Measurements from ENCODE around the gene ADAM8.

Gene ADAM8

DNA sequence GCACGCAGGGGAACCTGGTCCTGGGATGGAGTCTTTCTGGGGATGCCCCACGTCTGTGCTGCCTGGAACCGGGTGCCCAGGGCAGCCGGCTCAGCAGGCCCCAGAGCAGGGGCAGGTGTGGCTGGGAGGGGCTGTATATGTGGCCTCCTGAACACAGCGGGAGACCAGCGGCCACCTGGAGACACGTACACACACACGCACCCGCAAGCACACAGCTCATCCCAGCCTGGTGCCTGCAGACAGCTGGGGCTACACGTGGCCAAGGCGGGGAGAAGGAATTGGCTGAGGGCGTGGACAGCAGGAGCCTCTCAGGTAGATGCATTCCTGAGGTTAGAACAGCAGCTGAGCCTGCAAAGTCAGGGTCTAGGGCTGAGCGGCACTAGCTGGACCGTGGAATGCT lies 14.0 kb downstream of the ADAM8 start:
- Histone ChIP-seq H3K4me3 (ENCODE audit: low read length) (no peak overlapping the region), H3K9ac (ENCODE audit: low read length) (no peak overlapping the region), H3K4me1 (ENCODE audit: control insufficient read depth, insufficient read depth, low read length) (peaks cover 38% of the 10 kb centered on the region), H3K9me3 (ENCODE audit: control insufficient read depth, low read length) (no peaks in the 10 kb centered on the region), H3K27me3 (replicated peaks; ENCODE audit: control insufficient read depth, insufficient read depth, low read length) (no peaks in the 10 kb centered on the region), H3K36me3 (ENCODE audit: control insufficient read depth, insufficient read depth, low read length, severe bottlenecking) (no peaks in the 10 kb centered on the region)
- no peak for DNase-seq (ENCODE audit: low read depth)

DNA sequence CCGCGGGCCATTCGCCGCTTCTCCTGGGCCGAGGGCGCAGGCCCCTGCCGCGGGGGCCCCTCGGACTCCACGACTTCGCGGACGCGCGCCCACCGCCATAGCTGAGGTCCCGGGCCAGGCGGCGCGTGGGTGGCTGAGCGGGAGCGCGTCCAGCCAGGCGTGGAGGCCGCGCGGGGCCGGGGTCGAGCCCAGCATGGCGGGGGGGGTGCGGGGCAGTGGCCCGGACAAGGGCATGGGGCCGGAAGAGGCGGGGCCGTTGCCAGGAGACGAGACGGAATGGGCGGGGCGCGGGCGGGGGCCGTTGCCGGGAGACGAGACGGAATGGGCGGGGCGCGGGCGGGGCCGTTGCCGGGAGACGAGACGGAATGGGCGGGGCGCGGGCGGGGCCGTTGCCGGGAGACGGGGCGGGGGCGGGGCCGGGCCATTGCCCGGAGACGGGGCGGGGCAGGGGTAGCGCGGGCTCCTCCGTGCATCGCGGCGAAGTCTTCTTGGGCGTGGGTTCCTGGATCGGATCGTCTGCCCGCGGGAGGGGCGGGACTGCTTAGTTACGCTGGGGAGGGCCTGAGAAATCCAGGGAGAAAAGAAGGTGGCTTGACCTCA lies 14.8 kb downstream of the ADAM8 start:
- Histone ChIP-seq H3K4me3 (ENCODE audit: low read length) (peak overlapping the region; percentile 76), H3K9ac (ENCODE audit: low read length) (peak overlapping the region; percentile 80), H3K4me1 (ENCODE audit: control insufficient read depth, insufficient read depth, low read length) (peaks cover 42% of the 10 kb centered on the region), H3K9me3 (ENCODE audit: control insufficient read depth, low read length) (no peaks in the 10 kb centered on the region), H3K27me3 (replicated peaks; ENCODE audit: control insufficient read depth, insufficient read depth, low read length) (no peaks in the 10 kb centered on the region), H3K36me3 (ENCODE audit: control insufficient read depth, insufficient read depth, low read length, severe bottlenecking) (no peaks in the 10 kb centered on the region)
- peak; percentile 89 for DNase-seq (ENCODE audit: low read depth)

GRCh38 chr10:133260895-133261725 lies 15.6 kb downstream of the ADAM8 start:
- H3K27me3 ChIP-seq (replicated peaks; ENCODE audit: control insufficient read depth, insufficient read depth, low read length): no peaks in the 10 kb centered on the region
- peak; percentile 68 for DNase-seq (ENCODE audit: low read depth)
- H3K36me3 ChIP-seq (ENCODE audit: control insufficient read depth, insufficient read depth, low read length, severe bottlenecking): no peaks in the 10 kb centered on the region
- no peaks in the 10 kb centered on the region for H3K9me3 ChIP-seq (ENCODE audit: control insufficient read depth, low read length)
- H3K4me1 ChIP-seq (ENCODE audit: control insufficient read depth, insufficient read depth, low read length): peaks cover 39% of the 10 kb centered on the region
- peak overlapping the region; percentile 76 for H3K4me3 ChIP-seq (ENCODE audit: low read length)
- H3K9ac ChIP-seq (ENCODE audit: low read length): peak overlapping the region; percentile 80

DNA sequence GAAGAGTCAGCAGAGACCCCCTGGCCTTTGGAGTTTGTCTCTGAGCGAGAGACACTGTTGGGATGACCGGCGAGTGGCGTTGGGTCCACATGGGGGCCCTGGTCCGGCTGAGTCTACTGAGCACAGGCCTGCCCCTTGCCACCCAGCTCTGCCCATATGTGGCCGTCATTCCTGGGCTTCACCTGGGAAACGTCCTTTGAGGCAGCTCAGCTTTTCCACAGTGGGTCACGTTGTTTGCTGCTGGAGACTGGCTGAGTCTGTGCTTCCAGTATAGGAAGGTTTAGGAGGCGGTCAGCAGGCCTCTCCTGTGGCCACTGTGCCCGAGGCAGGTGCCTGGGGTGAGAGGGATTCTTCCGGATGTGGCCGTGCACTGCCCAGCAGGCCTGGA lies 17.1 kb downstream of the ADAM8 start:
- Histone ChIP-seq H3K9me3 (ENCODE audit: control insufficient read depth, low read length) (no peaks in the 10 kb centered on the region), H3K4me3 (ENCODE audit: low read length) (no peak overlapping the region), H3K27me3 (replicated peaks; ENCODE audit: control insufficient read depth, insufficient read depth, low read length) (no peaks in the 10 kb centered on the region), H3K36me3 (ENCODE audit: control insufficient read depth, insufficient read depth, low read length, severe bottlenecking) (no peaks in the 10 kb centered on the region), H3K9ac (ENCODE audit: low read length) (peak overlapping the region; percentile 66), H3K4me1 (ENCODE audit: control insufficient read depth, insufficient read depth, low read length) (peaks cover 30% of the 10 kb centered on the region)
- DNase-seq (ENCODE audit: low read depth): no peak

DNA sequence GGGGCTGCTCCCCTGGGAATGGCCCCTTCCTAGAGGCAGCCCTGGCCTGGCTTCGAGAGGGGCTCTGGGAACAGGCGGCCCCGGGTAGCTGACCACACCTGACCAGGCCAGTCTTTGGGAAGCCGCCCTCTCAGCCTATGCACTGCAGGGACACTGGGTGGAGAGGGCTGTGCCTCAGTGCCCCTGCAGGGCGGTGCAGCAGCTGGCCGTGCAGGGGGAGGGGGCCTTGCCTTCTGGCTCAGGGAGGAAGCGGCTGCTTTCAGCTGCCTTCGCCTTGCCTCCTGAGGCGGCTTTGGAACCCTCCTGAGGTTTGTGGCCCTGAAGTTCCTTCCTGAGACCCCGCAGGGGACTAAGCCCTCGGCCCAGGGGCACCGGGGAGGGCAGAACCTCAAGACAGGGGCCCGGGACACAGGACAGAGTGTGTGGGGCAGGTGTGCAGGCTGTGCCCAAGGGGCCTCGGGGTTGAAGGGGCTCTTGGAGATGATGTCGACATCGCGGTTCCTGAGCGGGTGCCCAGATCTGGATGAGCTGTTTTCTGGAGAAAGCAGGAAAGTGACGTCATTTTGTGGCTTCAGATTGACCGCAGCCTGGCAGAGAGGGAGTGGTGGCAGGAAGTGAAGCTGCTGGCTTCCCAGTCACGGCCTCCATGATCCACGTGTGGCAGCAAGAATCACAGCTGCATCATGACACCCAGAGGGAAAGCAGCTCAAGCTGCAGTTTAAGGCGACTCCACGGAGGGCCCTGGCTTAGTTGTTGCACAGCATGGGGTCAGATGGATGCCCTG lies 17.7 kb downstream of the ADAM8 start:
- H3K27me3 ChIP-seq (replicated peaks; ENCODE audit: control insufficient read depth, insufficient read depth, low read length): no peaks in the 10 kb centered on the region
- H3K9ac ChIP-seq (ENCODE audit: low read length): peak overlapping the region; percentile 66
- H3K36me3 ChIP-seq (ENCODE audit: control insufficient read depth, insufficient read depth, low read length, severe bottlenecking): no peaks in the 10 kb centered on the region
- no peak overlapping the region for H3K4me3 ChIP-seq (ENCODE audit: low read length)
- peak; percentile 98 for DNase-seq (ENCODE audit: low read depth)
- no peaks in the 10 kb centered on the region for H3K9me3 ChIP-seq (ENCODE audit: control insufficient read depth, low read length)
- H3K4me1 ChIP-seq (ENCODE audit: control insufficient read depth, insufficient read depth, low read length): peaks cover 30% of the 10 kb centered on the region

GRCh38 chr10:133258066-133258817 lies 18.4 kb downstream of the ADAM8 start:
- Histone ChIP-seq H3K27me3 (replicated peaks; ENCODE audit: control insufficient read depth, insufficient read depth, low read length) (no peaks in the 10 kb centered on the region), H3K9me3 (ENCODE audit: control insufficient read depth, low read length) (no peaks in the 10 kb centered on the region), H3K9ac (ENCODE audit: low read length) (no peak overlapping the region), H3K4me3 (ENCODE audit: low read length) (no peak overlapping the region), H3K4me1 (ENCODE audit: control insufficient read depth, insufficient read depth, low read length) (peaks cover 30% of the 10 kb centered on the region), H3K36me3 (ENCODE audit: control insufficient read depth, insufficient read depth, low read length, severe bottlenecking) (no peaks in the 10 kb centered on the region)
- no peak for DNase-seq (ENCODE audit: low read depth)

DNA sequence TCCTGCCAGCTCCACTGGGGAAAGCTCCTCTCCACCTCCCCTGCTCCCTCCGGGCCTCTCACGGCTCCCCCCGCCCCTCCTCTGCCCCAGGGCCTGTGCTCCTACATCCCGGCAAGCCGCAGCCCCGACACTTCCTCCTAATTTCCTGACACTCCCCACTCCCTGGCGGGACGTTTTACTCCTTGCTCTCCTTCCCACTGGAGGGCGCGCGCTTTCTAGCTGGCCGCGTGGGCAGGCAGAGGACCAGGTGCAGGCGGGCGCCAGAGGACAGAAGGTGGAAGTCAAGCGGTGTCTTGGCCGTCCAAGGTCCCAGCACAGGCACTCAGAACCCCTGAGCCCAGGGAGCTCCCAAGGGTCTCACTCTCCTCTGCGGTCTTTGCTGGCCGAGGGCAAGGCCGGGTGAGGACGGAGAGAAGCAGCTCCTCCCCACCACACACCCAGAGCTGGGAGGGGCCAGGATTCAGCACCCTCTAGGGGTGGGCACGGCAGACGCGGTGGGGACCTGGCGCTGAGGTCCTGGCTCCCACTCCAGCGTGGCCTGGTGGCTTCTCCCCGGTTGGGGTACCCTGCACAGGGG lies 19.1 kb downstream of the ADAM8 start:
- Histone ChIP-seq H3K9ac (ENCODE audit: low read length) (no peak overlapping the region), H3K4me3 (ENCODE audit: low read length) (no peak overlapping the region), H3K9me3 (ENCODE audit: control insufficient read depth, low read length) (no peaks in the 10 kb centered on the region), H3K4me1 (ENCODE audit: control insufficient read depth, insufficient read depth, low read length) (peaks cover 30% of the 10 kb centered on the region), H3K27me3 (replicated peaks; ENCODE audit: control insufficient read depth, insufficient read depth, low read length) (no peaks in the 10 kb centered on the region), H3K36me3 (ENCODE audit: control insufficient read depth, insufficient read depth, low read length, severe bottlenecking) (no peaks in the 10 kb centered on the region)
- no peak for DNase-seq (ENCODE audit: low read depth)

- H3K4me1 ChIP-seq (ENCODE audit: control insufficient read depth, insufficient read depth, low read length): peaks cover 23% of the 10 kb centered on the region
- no peak overlapping the region for H3K9ac ChIP-seq (ENCODE audit: low read length)
- no peak overlapping the region for H3K4me3 ChIP-seq (ENCODE audit: low read length)
- H3K27me3 ChIP-seq (replicated peaks; ENCODE audit: control insufficient read depth, insufficient read depth, low read length): peaks cover 2% of the 10 kb centered on the region
- DNase-seq (ENCODE audit: low read depth): no peak
- no peaks in the 10 kb centered on the region for H3K9me3 ChIP-seq (ENCODE audit: control insufficient read depth, low read length)
- H3K36me3 ChIP-seq (ENCODE audit: control insufficient read depth, insufficient read depth, low read length, severe bottlenecking): no peaks in the 10 kb centered on the region
These were observed 21.3 kb downstream of the ADAM8 start for GRCh38 chr10:133255323-133255722.

DNA sequence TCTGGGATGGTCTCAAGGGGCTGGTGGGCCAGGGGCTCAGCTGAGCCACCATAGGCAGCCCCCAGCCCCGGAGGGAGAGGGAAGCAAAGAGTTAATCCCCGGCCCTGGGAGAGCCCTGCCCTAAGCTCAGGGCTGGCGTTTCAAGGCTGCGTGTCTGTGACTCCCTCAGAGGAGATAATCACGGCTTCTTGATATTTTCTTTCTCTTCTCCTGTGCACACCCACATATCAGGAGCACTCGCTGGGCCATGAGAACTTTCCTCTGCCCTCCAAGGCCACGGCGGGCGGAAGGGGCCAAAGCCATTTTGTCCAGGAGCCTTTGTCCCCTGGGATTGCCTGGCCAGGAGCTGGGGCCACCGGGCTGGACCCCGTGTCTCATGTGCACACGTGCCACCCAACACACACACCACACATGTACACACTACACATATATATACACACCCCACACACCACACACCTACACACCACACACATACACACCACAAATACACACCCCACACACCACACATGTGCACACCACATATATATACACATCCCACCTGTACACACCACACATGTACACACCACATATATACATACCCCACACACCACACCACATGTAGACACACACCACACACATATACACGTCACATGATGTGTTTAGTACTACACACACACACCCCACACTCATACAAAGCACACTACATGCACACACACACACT lies 22.1 kb downstream of the ADAM8 start:
- Histone ChIP-seq H3K9ac (ENCODE audit: low read length) (no peak overlapping the region), H3K4me3 (ENCODE audit: low read length) (no peak overlapping the region), H3K9me3 (ENCODE audit: control insufficient read depth, low read length) (no peaks in the 10 kb centered on the region), H3K36me3 (ENCODE audit: control insufficient read depth, insufficient read depth, low read length, severe bottlenecking) (no peaks in the 10 kb centered on the region), H3K4me1 (ENCODE audit: control insufficient read depth, insufficient read depth, low read length) (peaks cover 16% of the 10 kb centered on the region), H3K27me3 (replicated peaks; ENCODE audit: control insufficient read depth, insufficient read depth, low read length) (peaks cover 4% of the 10 kb centered on the region)
- no peak for DNase-seq (ENCODE audit: low read depth)

DNA sequence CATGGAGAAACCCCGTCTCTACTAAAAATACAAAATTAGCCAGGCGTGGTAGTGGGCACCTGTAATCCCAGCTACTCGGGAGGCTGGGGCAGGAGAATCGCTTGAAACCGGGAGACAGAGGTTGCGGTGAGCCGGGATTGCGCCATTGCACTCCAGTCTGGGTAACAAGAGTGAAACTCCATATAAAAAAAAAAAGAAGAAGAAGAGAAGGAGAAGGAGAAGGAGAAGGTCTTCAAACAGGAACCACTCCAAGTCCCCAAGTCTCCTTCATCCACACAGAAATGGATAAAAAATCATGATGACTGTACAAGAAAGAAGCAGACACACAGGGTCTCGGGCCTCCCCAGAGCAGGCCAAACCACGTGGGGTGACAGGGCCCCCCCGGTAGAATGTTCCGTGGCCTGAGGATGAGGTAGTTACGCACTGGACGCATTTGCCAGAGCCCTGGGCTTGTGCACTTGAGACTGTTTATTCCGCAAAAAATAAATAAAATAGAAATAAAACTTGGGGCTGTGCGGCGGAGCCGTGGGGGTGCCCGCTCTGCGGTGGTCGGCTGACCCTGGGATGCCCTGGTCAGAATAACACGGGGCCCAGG lies 23.2 kb downstream of the ADAM8 start:
- Histone ChIP-seq H3K27me3 (replicated peaks; ENCODE audit: control insufficient read depth, insufficient read depth, low read length) (peaks cover 9% of the 10 kb centered on the region), H3K9me3 (ENCODE audit: control insufficient read depth, low read length) (no peaks in the 10 kb centered on the region), H3K9ac (ENCODE audit: low read length) (no peak overlapping the region), H3K36me3 (ENCODE audit: control insufficient read depth, insufficient read depth, low read length, severe bottlenecking) (no peaks in the 10 kb centered on the region), H3K4me1 (ENCODE audit: control insufficient read depth, insufficient read depth, low read length) (peaks cover 7% of the 10 kb centered on the region), H3K4me3 (ENCODE audit: low read length) (no peak overlapping the region)
- no peak for DNase-seq (ENCODE audit: low read depth)

Data from adipocyte (in vitro differentiated cells).